Measurements from ENCODE around the gene ST6GALNAC1. TPM values are rescaled to one million over a fixed set of nuclear protein-coding genes. Genes with fewer than 3 reads are reported as not detected.

ST6GALNAC1 gene
- total and polyA plus RNA-seq, 10 of the 15 experiments (the other 5 are each of a cell fraction or from before 2014, with no cell fraction given): 0.08 TPM; not detected in 9

DNA sequence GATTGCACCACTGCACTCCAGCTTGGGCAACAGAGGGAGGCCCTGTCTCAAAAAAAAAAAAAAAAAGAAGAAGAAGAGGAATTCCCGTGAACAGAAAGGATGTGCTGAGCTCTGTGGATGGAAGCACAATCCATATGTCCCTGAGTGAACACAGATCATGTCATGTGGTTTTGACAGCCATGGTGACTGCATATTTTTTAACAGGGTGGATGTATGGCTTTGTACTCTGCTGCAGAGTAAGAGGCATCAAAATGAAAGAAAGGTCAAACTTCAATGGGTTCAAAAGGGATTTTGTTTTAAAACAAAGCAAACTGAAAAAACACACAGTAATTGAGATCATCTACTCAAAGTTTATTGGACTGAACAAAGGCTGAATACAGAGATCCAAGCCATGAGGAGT is 35.7 kb upstream of the ST6GALNAC1 start:
- Histone ChIP-seq H3K4me1 (ENCODE audit: control insufficient read depth, insufficient read depth, low read length) (no peaks in the 10 kb centered on the region), H2AFZ (ENCODE audit: control insufficient read depth, low read depth, low read length) (no peak overlapping the region), H3K79me2 (ENCODE audit: control insufficient read depth, insufficient read depth, low read length) (no peaks in the 10 kb centered on the region), H3K27ac (ENCODE audit: control insufficient read depth, insufficient read depth) (no peak overlapping the region), H3K36me3 (ENCODE audit: control insufficient read depth in 2 of 2, insufficient read depth in 2 of 2, low read length in 1 of 2) (no peaks in the 10 kb centered on the region), H4K20me1 (ENCODE audit: control insufficient read depth, insufficient read depth) (no peaks in the 10 kb centered on the region), H3K9me3 (replicated peaks; ENCODE audit: control insufficient read depth, insufficient read depth, low read length) (no peaks in the 10 kb centered on the region), H3K4me2 (ENCODE audit: control insufficient read depth, insufficient read depth) (no peak overlapping the region), H3K9ac (ENCODE audit: control insufficient read depth, insufficient read depth, low read length) (no peak overlapping the region), H3K4me3 (no peak overlapping the region), H3K27me3 (replicated peaks in 1 of 2; ENCODE audit: control insufficient read depth in 2 of 2, insufficient read depth in 2 of 2, low read length in 1 of 2) (peaks cover 0 to 5% of the 10 kb centered on the region in 2 experiments; a peak in 2 of 4 replicates)
- no TSS peak for BruUV-seq (replicated peaks)
- in situ Hi-C loops (cut with MboI) (no loop called here), intact Hi-C loops (cut with micrococcal nuclease; ENCODE audit: unreplicated experiment) (no loop called here)
- ChIA-PET POLR2A (interaction anchor here (0.6 kb wide), 1 partner anchor 122 kb away, joined by 3 read pairs; no protein-coding TSS in a partner anchor), SMC1A (ENCODE audit: uncharacterized antibody, unreplicated experiment) (no interaction called here), RAD21 (ENCODE audit: unreplicated experiment) (no interaction called here), CTCF (interaction anchor here (0.6 kb wide), 1 partner anchor 96 kb away, joined by 3 read pairs; no protein-coding TSS in a partner anchor)
- TF ChIP-seq BCL3 (IDR thresholded peaks at IDR 0.05; ENCODE audit: borderline replicate concordance, insufficient read depth, low read depth, low read length, poor library complexity, severe bottlenecking): no peak
- no peak for TF ChIP-seq BRCA1 (IDR thresholded peaks at IDR 0.05; ENCODE audit: low read depth, low read length)
- TF ChIP-seq JUND (IDR thresholded peaks at IDR 0.05; ENCODE audit: low read depth, low read length): no peak
- no peak for TF ChIP-seq YY1 (IDR thresholded peaks at IDR 0.05; ENCODE audit: low read depth, low read length)
- no peak for TF ChIP-seq ZNF274 (IDR thresholded peaks at IDR 0.05; ENCODE audit: insufficient read depth, insufficient read length)
- TF ChIP-seq, protein P1, sequence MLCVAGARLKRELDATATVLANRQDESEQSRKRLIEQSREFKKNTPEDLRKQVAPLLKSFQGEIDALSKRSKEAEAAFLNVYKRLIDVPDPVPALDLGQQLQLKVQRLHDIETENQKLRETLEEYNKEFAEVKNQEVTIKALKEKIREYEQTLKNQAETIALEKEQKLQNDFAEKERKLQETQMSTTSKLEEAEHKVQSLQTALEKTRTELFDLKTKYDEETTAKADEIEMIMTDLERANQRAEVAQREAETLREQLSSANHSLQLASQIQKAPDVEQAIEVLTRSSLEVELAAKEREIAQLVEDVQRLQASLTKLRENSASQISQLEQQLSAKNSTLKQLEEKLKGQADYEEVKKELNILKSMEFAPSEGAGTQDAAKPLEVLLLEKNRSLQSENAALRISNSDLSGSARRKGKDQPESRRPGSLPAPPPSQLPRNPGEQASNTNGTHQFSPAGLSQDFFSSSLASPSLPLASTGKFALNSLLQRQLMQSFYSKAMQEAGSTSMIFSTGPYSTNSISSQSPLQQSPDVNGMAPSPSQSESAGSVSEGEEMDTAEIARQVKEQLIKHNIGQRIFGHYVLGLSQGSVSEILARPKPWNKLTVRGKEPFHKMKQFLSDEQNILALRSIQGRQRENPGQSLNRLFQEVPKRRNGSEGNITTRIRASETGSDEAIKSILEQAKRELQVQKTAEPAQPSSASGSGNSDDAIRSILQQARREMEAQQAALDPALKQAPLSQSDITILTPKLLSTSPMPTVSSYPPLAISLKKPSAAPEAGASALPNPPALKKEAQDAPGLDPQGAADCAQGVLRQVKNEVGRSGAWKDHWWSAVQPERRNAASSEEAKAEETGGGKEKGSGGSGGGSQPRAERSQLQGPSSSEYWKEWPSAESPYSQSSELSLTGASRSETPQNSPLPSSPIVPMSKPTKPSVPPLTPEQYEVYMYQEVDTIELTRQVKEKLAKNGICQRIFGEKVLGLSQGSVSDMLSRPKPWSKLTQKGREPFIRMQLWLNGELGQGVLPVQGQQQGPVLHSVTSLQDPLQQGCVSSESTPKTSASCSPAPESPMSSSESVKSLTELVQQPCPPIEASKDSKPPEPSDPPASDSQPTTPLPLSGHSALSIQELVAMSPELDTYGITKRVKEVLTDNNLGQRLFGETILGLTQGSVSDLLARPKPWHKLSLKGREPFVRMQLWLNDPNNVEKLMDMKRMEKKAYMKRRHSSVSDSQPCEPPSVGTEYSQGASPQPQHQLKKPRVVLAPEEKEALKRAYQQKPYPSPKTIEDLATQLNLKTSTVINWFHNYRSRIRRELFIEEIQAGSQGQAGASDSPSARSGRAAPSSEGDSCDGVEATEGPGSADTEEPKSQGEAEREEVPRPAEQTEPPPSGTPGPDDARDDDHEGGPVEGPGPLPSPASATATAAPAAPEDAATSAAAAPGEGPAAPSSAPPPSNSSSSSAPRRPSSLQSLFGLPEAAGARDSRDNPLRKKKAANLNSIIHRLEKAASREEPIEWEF (IDR thresholded peaks at IDR 0.05; ENCODE audit: insufficient replicate concordance, low read depth, low read length): no peak
- TF ChIP-seq GATAD2B (conservative IDR thresholded peaks at IDR 0.05; ENCODE audit: low read depth): no peak
- no peak for TF ChIP-seq ZNF384 (IDR thresholded peaks at IDR 0.05; ENCODE audit: borderline replicate concordance, low read depth, low read length)
- FAIRE-seq (no peak), DNase-seq (ENCODE audit: low read depth, low spot score) (no peak), ATAC-seq (no peak)
- 27% methylated on average over 1 of the region's 1 CpG for WGBS (ENCODE audit: insufficient coverage, insufficient replicate concordance, low lambda C conversion rate, missing lambda C conversion rate)
